Superior temporal gyrus (tissue), 1 donor: ENCODE measurements around the gene DRC1.

Experiments used
- DNase-seq: peaks from one replicate; pipeline ENCODE4 v3.0.0-alpha.2; 2016; ENCODE audit errors: extremely low spot score

DRC1 gene

DNA sequence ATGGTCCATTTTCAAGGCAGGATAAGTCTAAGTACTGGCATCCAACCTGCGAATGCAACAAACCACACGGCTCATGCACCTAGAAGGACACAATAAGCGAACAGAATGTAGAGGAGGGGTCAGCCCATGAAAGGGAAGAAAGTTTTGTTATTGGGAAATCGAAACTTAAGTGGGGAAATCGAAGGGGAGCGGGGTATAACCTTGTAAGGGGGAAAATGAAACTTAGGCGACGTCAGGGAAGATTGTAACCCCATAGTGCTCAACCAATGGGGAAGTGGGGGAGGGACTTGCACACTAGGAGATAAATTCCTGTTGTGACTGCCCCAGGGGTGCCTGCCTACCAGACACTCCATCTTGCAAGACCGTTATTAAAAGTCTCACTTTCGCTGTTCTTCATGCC, 91.8 kb downstream of the DRC1 start:
- DNase-seq: no peak

DNA sequence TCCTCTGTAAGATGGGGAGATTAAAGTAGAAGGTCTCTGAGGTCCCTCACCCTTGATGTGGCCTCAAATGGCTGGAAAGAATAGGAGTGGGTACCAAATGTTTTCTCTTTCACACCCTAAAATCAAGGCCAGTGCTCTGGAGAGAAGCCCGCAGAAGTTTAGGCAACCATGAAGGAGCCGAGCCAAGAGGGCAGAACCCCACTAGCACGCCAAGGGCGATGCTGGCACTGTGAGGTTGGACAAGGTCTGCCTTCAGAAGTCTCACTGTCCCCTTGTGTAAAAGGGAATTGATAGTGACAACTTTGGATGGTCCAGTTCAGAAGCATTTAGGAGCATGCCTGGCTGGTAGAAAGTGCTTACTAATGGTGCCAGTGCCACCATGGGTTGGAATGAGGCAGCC, 92.5 kb downstream of the DRC1 start:
- DNase-seq: no peak

DNA sequence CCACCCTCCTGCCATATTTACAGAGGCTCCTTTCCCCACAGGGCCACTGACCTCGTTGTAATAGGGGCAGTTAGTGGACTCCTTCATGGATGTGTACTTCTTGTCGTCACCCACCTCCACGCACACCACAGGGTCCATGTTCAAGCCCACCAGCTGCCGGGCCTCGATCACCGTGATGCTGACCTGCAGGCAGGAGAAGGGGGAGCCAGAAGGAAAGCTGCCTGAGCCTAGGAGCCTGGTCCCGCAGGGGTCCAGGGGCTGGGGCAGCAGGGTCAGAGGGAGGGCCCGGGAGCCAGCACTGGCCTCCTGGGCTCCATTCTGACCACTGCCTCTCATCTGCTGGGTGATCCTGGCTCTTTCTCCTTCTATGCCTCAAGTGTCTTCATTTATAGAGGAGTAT, 93.2 kb downstream of the DRC1 start:
- DNase-seq: no peak

DNA sequence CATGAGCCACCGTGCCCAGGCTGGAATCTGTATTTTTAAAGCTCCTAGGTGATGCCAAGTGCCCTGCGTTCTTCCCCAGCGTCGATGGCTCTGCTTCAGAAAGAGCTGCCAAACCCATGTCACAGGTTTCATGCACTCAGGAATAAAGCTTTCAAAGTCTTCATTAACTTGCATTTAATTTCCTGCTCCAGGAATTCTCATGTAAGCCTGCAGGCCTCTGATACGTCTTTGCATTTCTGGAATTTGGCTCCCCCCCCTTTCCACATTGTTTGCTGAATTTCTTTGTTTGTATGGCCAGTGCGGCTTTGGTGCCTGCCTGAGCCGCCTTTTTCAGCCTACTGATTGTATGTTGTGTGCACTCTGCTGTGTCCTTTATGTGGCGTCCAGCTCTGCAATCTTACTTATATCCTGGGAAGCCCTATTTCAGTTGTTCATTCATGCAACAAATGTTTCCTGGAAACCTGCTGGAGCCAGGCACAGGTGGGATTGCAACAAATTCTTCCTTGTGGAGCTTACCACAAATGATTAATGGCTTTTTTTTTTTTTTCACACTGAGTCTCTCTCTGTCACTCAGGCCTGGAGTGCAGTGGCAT, 94.1 kb downstream of the DRC1 start:
- no peak for DNase-seq

DNA sequence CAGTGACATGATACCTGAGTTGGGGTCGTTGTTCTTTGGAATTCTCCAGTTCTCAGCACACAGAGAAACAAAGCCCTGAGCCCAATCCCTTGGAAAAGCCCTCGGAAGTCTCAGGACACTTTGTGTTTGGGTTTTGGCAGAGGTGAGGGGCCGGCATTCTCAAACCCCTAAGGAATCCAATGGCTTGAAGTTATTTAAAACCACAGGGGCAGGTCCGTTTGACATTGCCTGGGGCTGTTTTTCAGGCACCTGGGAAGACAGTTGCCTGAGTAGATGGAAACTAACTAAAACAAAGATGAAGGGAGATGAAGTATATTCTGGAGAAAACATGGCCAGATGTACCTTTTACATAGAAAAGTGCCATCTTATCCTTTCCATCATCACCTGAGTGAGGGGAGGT, 98.7 kb downstream of the DRC1 start:
- DNase-seq: no peak

DNA sequence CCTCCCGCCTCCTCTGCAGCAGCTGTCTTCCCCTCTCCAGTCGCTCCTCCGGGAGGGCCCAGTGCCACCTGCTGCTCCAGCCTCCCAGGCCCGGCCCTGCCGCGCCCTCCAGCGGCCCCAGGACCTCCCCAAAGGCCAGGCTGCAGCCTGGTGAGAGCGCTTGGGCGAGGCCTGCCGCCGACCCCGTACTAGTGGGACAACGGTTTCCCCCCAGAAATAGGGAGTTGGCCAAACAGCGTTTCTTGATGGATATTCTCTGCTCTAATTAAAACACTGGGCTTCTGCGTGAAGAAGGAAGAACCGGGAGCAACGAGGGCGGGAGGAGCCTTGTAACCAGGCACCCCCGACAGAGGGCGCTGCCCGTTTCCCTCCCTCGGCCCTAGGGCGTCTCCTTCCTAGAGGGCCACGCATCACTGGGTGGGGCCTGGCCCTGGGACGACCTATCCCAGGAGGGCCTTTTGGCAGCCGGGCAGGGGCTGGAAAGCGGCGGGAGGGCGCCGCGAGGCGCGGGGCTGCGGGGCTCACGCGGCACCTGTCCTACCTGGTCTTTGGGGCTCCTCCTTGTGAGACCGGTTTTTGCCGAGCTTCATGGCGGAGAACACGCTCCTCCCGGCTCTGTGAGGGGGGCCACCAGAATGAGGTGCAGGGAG, 101.6 kb downstream of the DRC1 start:
- DNase-seq: peak; percentile 68

DNA sequence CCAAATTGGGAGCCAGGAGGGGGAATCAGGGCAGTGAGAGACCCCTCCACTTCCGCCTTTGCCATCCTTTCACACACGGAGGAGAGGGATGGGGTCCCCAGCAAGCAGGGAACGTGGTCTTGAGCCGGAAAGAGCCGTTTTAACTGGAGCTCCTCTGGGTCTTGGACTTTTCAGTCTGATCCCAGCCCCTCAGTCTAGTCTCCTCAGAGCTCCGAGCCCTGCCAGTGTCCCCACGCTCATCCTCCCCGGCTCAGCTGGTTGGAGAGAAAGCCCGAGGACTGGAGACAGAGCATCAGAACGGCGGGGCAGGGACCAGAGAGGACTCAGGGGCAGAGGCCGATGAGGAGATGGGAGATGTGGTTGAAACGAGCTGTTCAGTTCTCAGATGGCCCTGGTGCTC, 102.3 kb downstream of the DRC1 start:
- no peak for DNase-seq

DNA sequence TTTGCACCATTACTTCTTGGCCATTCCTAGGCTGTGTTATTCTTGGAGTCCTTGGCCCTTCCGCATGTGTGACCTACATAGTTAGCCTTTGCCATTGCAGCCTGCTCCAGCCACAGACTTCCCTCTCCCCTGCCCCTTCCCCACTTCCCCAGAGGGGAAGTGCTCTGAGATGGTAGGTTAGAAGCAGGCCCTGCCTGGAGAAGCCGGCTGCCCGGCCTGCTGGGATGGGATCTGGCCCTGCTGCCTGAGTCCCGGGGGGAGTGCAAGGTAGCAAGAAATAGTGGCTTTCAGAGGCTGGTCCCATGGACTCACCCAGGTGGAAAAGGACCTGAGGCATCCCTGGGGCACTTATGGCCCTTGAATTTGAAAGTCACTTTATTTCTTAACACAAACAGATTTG, 104.6 kb downstream of the DRC1 start:
- DNase-seq: no peak
